HL-60 (cell line): ENCODE data around the gene NOS1AP.

ENCODE experiments used
- GABPA ChIP-seq: IDR thresholded peaks from 2 replicates; pipeline ENCODE4 v1.6.1; 2012; ENCODE audit warnings: low read depth
- POLR2AphosphoS5 ChIP-seq: IDR thresholded peaks from 2 replicates; pipeline ENCODE4 v1.6.1; 2012; ENCODE audit warnings: low read depth
- TF ChIP-seq, protein P1 (sequence below): IDR thresholded peaks from one replicate; pipeline ENCODE4 v1.5.1; 2011; ENCODE audit warnings: low read length, control low read depth, inconsistent platforms; ENCODE audit not compliant: insufficient read depth
- TF ChIP-seq, protein P2 (sequence below): IDR thresholded peaks from 2 replicates; pipeline ENCODE4 v1.6.1; 2012; ENCODE audit warnings: low read depth; ENCODE audit not compliant: insufficient replicate concordance

DNA sequence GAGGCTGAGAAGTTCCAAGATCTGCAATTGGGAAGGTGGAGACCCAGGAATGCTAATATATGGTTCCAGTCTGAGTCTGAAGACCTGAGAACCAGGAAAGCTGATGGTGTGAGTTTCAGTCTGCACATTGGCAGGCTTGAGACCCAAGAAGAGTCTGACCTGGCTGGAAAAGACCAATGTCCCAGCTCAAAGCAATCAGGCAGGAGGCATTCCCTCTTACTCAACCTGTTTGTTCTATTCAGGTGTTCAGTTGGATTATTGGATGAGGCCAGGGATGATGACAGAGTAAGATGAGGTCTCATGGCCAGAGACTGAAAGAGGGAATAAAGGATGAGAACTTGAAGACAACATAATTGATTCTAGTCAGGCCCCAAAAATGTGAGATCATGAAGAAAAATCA lies 257.1 kb downstream of the NOS1AP start:
- TF ChIP-seq, protein P1, sequence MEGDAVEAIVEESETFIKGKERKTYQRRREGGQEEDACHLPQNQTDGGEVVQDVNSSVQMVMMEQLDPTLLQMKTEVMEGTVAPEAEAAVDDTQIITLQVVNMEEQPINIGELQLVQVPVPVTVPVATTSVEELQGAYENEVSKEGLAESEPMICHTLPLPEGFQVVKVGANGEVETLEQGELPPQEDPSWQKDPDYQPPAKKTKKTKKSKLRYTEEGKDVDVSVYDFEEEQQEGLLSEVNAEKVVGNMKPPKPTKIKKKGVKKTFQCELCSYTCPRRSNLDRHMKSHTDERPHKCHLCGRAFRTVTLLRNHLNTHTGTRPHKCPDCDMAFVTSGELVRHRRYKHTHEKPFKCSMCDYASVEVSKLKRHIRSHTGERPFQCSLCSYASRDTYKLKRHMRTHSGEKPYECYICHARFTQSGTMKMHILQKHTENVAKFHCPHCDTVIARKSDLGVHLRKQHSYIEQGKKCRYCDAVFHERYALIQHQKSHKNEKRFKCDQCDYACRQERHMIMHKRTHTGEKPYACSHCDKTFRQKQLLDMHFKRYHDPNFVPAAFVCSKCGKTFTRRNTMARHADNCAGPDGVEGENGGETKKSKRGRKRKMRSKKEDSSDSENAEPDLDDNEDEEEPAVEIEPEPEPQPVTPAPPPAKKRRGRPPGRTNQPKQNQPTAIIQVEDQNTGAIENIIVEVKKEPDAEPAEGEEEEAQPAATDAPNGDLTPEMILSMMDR, result no peak
- TF ChIP-seq, protein P2, sequence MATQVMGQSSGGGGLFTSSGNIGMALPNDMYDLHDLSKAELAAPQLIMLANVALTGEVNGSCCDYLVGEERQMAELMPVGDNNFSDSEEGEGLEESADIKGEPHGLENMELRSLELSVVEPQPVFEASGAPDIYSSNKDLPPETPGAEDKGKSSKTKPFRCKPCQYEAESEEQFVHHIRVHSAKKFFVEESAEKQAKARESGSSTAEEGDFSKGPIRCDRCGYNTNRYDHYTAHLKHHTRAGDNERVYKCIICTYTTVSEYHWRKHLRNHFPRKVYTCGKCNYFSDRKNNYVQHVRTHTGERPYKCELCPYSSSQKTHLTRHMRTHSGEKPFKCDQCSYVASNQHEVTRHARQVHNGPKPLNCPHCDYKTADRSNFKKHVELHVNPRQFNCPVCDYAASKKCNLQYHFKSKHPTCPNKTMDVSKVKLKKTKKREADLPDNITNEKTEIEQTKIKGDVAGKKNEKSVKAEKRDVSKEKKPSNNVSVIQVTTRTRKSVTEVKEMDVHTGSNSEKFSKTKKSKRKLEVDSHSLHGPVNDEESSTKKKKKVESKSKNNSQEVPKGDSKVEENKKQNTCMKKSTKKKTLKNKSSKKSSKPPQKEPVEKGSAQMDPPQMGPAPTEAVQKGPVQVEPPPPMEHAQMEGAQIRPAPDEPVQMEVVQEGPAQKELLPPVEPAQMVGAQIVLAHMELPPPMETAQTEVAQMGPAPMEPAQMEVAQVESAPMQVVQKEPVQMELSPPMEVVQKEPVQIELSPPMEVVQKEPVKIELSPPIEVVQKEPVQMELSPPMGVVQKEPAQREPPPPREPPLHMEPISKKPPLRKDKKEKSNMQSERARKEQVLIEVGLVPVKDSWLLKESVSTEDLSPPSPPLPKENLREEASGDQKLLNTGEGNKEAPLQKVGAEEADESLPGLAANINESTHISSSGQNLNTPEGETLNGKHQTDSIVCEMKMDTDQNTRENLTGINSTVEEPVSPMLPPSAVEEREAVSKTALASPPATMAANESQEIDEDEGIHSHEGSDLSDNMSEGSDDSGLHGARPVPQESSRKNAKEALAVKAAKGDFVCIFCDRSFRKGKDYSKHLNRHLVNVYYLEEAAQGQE, result no peak
- no peak for TF ChIP-seq GABPA
- TF ChIP-seq POLR2AphosphoS5, result no peak
